ENCODE data around the gene GDF7. TPM values are rescaled to one million over a fixed set of nuclear protein-coding genes. Genes with fewer than 3 reads are reported as not detected.

The GDF7 gene
- total and polyA plus RNA-seq, 2 donors (not counting 3 experiments of a cell fraction or from before 2014, with no cell fraction given): 3.7 to 3.9 TPM

GRCh38 chr2:20634507-20635112 is 32.3 kb upstream of the GDF7 start:
- ChIA-PET POLR2A (interaction anchor here (0.8 to 2.9 kb wide), 6 partner anchors 61 to 193 kb away, joined by 3 to 50 read pairs (median 10); partner anchors contain the start of gene RHOB), CTCF (interaction anchor here (0.9 to 5.5 kb wide), 21 partner anchors 8 to 308 kb away, joined by 3 to 86 read pairs (median 10); partner anchors contain the start of genes HS1BP3 and RHOB)
- Histone ChIP-seq H3K4me3 (replicated peaks in 1 of 3; ENCODE audit: insufficient read depth in 1 of 3, low read depth in 1 of 3, low read length in 3 of 3) (no peak overlapping the region), H3K9ac (replicated peaks; ENCODE audit: extremely low read depth, insufficient read depth, low read length) (peak overlapping the region; percentile 82), H3K9me3 (replicated peaks; ENCODE audit: control insufficient read depth, insufficient read depth, low read length) (no peaks in the 10 kb centered on the region), H2AFZ (ENCODE audit: low read depth, low read length) (no peak overlapping the region), H3K4me2 (ENCODE audit: insufficient read depth, low read length) (no peak overlapping the region), H3K9me1 (replicated peaks; ENCODE audit: control insufficient read depth, extremely low read depth, insufficient read depth, low read length) (no peaks in the 10 kb centered on the region), H3K4me1 (ENCODE audit: control insufficient read depth, extremely low read depth, insufficient read depth, low read length) (peaks cover 20% of the 10 kb centered on the region), H4K20me1 (replicated peaks; ENCODE audit: control insufficient read depth, extremely low read depth, insufficient read depth, low read length) (no peaks in the 10 kb centered on the region), H3K27me3 (ENCODE audit: control insufficient read depth in 2 of 2, insufficient read depth in 2 of 2, low read length in 2 of 2) (no peaks in the 10 kb centered on the region), H3K27ac (ENCODE audit: insufficient read depth, low read depth, low read length) (peak overlapping the region; percentile 72), H3K79me2 (ENCODE audit: control insufficient read depth, insufficient read depth, low read length) (no peaks in the 10 kb centered on the region), H3K36me3 (ENCODE audit: control insufficient read depth in 2 of 2, extremely low read depth in 1 of 2, insufficient read depth in 2 of 2, low read length in 2 of 2) (peaks cover 0 to 9% of the 10 kb centered on the region in 2 experiments)
- no peak for TF ChIP-seq FOS (IDR thresholded peaks at IDR 0.05; ENCODE audit: borderline replicate concordance, insufficient read depth, low read length)
- dilution Hi-C loops (cut with MboI; ENCODE audit: extremely low pct_ligation_motif_present, low sequenced_read_pairs): loop anchor here (10.0 kb wide), 1 partner anchor 190 kb away; the partner anchor contains the start of gene RHOB
- no TSS peak for BruUV-seq (replicated peaks)
- intact Hi-C loops (cut with micrococcal nuclease): loop anchor here (1.0 kb wide), 11 partner anchors 16 to 255 kb away; no protein-coding TSS in a partner anchor
- no peak for FAIRE-seq
- no peak for DNase-seq (ENCODE audit: low read depth, low spot score)

GRCh38 chr2:20635113-20635510 is 31.8 kb upstream of the GDF7 start:
- POLR2A ChIA-PET: interaction anchor here (0.8 to 2.9 kb wide), 6 partner anchors 61 to 193 kb away, joined by 3 to 50 read pairs (median 10); partner anchors contain the start of gene RHOB
- Histone ChIP-seq H3K4me1 (ENCODE audit: control insufficient read depth, extremely low read depth, insufficient read depth, low read length) (peaks cover 20% of the 10 kb centered on the region), H3K27me3 (ENCODE audit: control insufficient read depth in 2 of 2, insufficient read depth in 2 of 2, low read length in 2 of 2) (no peaks in the 10 kb centered on the region), H3K27ac (ENCODE audit: insufficient read depth, low read depth, low read length) (peak overlapping the region; percentile 72), H3K4me2 (ENCODE audit: insufficient read depth, low read length) (no peak overlapping the region), H3K36me3 (ENCODE audit: control insufficient read depth in 2 of 2, extremely low read depth in 1 of 2, insufficient read depth in 2 of 2, low read length in 2 of 2) (peaks cover 0 to 11% of the 10 kb centered on the region in 2 experiments), H3K79me2 (ENCODE audit: control insufficient read depth, insufficient read depth, low read length) (no peaks in the 10 kb centered on the region), H3K9me1 (replicated peaks; ENCODE audit: control insufficient read depth, extremely low read depth, insufficient read depth, low read length) (no peaks in the 10 kb centered on the region), H4K20me1 (replicated peaks; ENCODE audit: control insufficient read depth, extremely low read depth, insufficient read depth, low read length) (no peaks in the 10 kb centered on the region), H3K9ac (replicated peaks; ENCODE audit: extremely low read depth, insufficient read depth, low read length) (peak overlapping the region; percentile 82), H3K4me3 (replicated peaks in 1 of 3; ENCODE audit: insufficient read depth in 1 of 3, low read depth in 1 of 3, low read length in 3 of 3) (no peak overlapping the region), H2AFZ (ENCODE audit: low read depth, low read length) (no peak overlapping the region), H3K9me3 (replicated peaks; ENCODE audit: control insufficient read depth, insufficient read depth, low read length) (no peaks in the 10 kb centered on the region)
- TF ChIP-seq EZH2 (IDR thresholded peaks at IDR 0.05; ENCODE audit: borderline replicate concordance, low read depth, low read length, severe bottlenecking): no peak
- TF ChIP-seq POLR2AphosphoS5 (IDR thresholded peaks at IDR 0.05; ENCODE audit: insufficient read depth, low read depth, low read length): no peak
- TF ChIP-seq POLR2A (IDR thresholded peaks at IDR 0.05; ENCODE audit: low read depth, low read length): no peak
- TF ChIP-seq MYC (IDR thresholded peaks at IDR 0.05; ENCODE audit: low read depth, low read length): no peak
- TF ChIP-seq JUN (IDR thresholded peaks at IDR 0.05; ENCODE audit: borderline replicate concordance, insufficient read depth, insufficient read length, low read depth): no peak
- TF ChIP-seq MAX (IDR thresholded peaks at IDR 0.05; ENCODE audit: insufficient read depth, insufficient read length): no peak
- no peak for TF ChIP-seq CTCF (IDR thresholded peaks at IDR 0.05; ENCODE audit: extremely low read depth in 1 of 2, insufficient read depth in 1 of 2, low read depth in 1 of 2, low read length in 2 of 2)
- no peak for TF ChIP-seq FOS (IDR thresholded peaks at IDR 0.05; ENCODE audit: borderline replicate concordance, insufficient read depth, low read length)
- no peak for TF ChIP-seq GATA2 (IDR thresholded peaks at IDR 0.05; ENCODE audit: insufficient read depth, insufficient read length, low read depth, low read length)
- dilution Hi-C loops (cut with MboI; ENCODE audit: extremely low pct_ligation_motif_present, low sequenced_read_pairs) (loop anchor here (10.0 kb wide), 1 partner anchor 190 kb away; the partner anchor contains the start of gene RHOB), intact Hi-C loops (cut with micrococcal nuclease) (loop anchor here (1.0 kb wide), 10 partner anchors 34 to 256 kb away; no protein-coding TSS in a partner anchor)
- no TSS peak for BruUV-seq (replicated peaks)
- FAIRE-seq: peak; percentile 55
- DNase-seq (ENCODE audit: low read depth, low spot score): peak; percentile 32
- CTCF ChIA-PET: interaction anchor here (0.9 to 5.5 kb wide), 21 partner anchors 16 to 309 kb away, joined by 3 to 86 read pairs (median 10); partner anchors contain the start of genes HS1BP3 and RHOB
